Hepatic stellate cell (primary cell): ENCODE measurements around the gene NOC2L.

Experiments
- DNase-seq: peaks from one replicate; pipeline ENCODE4 v3.0.0; 2011; ENCODE audit warnings: low spot score

The NOC2L gene

DNA sequence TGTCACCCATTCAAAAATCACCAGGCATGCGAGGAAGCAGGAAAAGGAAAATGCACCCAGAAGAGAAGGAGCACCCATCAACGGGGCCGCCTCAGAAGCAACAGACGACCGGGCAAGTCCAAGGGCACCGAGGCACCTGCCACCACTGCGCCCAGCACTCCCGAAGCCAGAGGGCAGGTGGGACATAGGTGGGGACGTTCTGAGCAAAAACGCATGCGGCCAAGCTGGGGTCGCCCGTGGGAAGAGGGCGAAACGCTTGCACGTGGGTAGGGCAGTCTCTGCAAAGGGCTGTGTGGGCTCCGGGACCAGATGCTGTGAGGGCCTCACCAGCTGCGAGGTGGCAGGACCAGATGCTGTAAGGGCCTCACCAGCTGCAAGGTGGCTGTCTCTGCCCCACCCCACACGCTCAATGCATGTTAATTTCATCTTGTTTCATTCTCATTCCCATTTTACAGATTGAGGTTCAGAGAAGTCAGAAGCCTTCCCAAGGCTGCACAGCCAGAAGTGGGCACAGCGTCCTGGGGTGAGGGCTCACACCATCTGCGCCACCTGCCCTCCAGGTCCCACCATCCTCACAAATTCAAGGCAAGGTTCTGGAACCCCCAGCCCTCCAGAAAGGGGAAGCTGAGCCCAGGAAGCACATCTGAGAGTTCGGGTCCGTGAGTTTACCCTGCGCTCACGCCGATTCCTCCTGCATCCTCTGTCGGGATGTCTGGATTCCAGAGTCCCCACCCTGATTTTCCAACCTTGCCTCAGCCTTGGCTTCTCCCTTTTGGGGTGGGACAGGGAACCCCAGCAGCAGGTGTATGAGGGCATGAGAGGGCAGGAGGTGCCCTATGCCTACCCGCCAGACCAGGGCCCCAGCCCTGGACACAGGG, 43.5 kb downstream of the NOC2L start:
- DNase-seq, result no peak

DNA sequence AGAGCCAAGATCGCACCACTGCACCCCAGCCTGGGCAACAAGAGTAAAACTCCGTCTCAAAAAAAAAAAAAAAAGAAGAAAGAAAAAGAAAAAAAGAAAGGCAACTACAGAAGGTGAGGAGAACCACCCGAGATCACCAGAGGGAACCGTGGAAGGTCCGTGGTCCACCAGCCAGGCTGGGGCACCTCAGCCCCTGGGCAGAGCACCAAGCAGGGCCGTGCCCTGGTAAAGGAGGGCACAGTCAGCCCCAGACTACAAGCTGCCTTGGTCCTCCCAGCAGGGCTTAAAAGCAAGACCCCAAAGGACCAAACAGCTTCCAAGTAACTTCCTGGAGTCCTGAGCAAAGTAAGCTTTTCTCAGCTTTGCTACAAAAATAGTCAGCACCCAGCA, 44.2 kb downstream of the NOC2L start:
- no peak for DNase-seq

DNA sequence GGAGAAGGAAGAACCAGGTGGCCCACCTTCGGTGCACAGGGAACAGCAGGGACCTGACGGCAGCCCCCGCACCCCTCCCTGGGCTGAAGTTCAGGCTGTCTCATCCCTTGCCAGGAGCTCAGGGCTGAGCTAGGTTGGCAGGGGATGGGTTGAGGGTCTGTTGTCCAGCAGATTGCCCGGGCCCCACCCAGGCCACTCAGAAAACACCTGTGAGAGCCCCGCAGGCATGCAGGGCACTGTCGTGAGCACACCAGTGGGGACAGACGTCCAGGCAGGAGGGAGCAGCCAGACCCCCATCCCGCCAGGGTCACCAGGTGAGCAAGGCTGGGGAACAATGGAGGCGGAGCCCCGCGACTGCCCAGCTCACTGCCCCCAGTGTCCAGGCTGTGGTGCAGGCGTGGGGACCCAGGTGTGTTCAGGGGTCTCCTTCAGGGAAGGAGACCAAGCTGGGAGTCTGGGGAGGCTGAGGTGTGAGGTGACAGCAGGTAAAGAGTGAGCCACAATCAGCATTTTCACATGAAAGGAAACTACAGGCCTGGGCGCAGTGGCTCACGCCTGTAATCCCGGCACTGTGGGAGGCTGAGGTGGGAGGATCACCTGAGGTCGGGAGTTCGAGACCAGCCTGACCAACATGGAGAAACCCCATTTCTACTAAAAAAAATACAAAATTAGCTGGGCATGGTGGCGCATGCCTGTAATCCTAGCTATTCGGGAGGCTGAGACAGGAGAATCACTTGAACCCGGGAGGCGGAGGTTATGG, 44.7 kb downstream of the NOC2L start:
- DNase-seq, result no peak

DNA sequence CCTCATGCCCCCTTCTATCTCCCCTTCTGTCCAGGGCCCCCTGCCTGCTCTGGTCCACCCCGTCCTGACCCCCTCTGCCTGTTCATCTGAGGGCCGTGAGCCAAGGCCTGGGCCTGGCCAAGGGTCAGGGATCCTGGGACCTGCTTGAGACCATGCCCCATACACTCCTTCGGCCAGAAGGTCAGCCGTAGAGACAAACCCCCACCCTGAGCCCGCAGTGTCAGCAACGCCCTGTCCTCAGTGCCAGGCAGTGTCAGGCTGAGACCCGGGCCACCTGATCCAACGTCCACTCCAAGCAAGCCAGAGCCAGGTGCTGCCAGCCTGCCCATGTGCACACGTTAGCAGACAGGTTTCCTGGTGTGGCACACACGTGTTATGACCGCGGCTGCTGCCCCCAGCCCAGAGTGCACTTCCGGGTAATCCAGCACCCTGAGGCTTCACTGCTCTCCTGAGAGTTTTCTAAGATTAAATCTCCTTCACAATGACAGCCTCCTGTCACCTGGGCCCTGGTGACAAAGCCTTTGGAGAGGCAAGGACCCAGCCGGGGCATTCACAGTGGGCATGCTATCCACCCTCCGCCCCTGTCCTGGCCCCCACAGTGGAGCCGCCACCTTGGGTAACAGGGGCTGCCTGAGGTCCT, 45.4 kb downstream of the NOC2L start:
- DNase-seq, result no peak

DNA sequence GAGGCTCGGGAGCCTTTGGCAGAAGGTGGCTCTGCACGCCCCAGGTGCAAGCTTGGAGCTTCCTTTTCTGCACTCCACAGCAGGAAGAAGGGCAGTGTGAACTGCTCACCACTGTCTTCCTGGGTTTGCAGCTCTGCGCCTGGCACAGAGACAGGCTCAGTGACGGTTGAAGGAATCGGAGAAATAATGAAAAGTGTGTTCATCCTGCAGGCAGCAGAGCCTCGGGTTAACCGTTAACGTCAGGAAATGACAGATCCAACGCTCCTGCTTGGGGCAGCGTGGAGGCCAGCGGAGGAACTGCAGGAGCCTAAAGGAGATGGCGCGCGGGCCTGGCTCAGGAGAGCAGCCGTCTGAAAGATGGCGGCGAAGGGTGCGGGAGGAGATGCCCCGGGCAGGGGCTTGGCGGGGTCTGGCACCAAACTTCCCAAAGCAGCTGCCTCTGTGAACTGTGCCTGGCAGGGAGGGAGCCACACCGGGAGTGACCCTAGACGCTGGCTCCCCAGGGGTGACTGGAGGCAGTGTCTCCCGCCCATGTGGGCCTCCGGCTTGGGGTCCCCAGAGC, 46.2 kb downstream of the NOC2L start:
- DNase-seq, result no peak

DNA sequence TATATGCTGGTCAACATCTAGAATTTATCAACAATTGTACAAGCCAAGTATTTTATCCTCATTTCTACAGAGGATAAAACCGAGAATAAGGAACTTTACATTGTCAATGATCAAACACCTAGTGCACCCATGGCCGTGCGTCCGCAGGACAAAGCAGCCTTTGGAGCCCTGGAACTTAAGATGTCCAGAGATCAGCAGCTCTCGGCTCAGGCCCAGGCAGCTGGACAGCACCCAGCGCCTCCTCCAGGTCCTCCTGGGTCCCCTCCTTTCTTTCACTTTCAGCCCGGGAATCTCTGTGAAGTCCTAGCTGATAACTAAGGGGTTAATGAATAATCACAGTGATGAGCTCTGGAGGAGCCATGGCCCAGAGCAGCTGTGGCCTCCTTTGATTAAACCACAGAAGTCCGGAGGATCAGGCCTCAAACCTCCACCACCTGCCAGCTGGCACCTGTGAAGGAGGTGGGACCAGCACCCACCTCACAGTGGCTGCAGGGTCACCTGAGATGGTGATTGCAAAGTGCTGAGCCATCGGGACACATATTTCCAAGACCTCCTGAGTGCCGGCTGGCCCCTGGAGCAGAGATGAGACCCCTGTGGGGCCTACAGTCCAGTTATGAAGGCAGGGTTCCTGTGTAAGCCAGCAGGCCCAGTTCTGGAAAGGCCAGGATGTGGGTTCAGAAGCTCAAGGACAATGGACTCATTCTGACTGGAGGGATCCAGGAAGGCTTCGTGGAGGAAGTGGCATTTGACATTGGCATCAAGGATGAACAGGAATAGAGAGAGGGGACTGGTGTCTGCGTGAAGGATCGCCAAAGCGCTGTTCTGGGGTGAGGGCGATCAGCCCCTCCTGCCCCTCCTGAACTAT, 46.9 kb downstream of the NOC2L start:
- no peak for DNase-seq

DNA sequence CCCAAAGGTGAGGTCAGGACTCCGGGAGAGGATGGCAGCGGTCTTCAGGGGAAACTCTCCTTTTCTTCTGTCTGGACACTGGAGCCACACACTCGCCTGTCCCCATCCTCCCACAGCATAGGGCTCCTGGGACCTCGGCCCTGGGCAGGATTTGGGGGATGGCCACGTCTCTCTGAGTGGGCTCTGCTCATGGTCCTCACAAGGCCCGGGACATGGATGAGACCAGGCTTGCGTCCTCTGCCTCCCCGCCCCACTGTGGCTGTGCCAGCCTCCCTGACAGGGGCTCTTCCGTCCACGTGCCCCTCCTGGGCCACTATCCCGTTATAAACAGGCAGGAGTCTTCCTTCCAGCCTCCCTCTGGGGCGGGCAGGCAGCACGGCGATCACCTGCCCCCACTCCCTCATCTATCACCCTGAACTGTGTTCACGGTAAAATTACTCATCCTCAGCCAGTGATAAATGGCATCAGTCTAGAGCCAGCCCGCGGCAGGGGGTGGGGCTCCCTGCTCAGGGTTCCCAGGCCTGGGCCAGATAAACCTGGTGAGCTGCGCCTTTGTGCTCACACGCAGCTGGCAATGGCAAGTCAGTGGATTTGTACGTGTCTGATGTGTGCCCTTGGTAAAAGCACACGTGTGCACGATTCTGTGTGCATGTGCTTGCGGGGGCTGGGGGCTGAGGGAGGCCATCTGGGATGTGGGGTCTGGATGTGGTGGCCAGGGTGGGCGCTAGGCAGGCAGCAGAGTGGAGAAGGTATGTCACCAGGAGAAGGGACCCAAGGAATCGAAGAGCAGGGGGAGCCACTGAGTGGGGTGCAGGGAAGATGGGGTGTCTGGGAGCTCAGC, 48.0 kb downstream of the NOC2L start:
- DNase-seq, result no peak

GRCh38 chr1:910311-910880, 48.7 kb downstream of the NOC2L start:
- DNase-seq, result no peak

- DNase-seq, result no peak
Observed at GRCh38 chr1:909861-910310, 49.2 kb downstream of the NOC2L start.

GRCh38 chr1:908661-909060, 50.4 kb downstream of the NOC2L start:
- no peak for DNase-seq

GRCh38 chr1:907611-908451, 51.2 kb downstream of the NOC2L start:
- no peak for DNase-seq

GRCh38 chr1:906600-907420, 52.2 kb downstream of the NOC2L start:
- DNase-seq, result peak; percentile 77

DNA sequence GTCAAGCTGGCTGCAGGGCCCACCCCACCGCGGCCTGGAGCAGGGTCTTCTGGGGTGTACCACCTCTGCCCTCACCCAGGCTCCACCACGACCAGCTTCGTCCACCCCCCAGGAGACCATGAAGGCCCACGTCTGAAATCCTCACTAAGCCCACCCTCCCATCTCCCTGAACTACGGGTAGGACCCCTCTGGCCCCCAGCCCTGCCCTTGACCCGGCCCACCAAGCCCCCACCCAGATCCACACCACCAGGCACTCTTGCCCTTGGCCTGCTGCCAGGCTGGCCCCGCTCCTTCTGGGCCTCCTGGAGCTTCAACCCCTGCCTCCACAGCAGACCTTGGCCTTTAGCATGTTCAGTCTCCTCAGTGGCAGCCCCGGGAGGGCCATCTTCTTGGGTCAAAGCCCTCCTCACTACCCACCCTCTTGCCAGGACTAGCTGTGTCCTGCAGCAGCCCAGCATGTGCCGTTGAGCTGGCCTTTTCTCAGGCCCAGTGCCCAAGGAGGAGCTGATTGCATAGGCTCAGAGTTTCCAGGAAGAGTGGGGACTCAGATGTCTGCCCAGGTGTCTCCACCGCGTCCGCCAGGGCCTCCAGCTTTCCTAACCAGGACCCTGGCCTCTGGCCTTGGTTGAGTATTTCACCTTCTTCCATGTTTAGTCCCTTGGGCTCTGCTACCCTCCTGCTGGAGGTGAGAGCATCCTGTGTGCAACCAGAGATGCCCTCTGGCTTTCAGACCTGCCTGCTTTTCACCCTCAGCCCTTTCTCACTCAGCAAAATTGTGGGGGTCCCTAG, 53.1 kb downstream of the NOC2L start:
- peak; percentile 26 for DNase-seq

DNA sequence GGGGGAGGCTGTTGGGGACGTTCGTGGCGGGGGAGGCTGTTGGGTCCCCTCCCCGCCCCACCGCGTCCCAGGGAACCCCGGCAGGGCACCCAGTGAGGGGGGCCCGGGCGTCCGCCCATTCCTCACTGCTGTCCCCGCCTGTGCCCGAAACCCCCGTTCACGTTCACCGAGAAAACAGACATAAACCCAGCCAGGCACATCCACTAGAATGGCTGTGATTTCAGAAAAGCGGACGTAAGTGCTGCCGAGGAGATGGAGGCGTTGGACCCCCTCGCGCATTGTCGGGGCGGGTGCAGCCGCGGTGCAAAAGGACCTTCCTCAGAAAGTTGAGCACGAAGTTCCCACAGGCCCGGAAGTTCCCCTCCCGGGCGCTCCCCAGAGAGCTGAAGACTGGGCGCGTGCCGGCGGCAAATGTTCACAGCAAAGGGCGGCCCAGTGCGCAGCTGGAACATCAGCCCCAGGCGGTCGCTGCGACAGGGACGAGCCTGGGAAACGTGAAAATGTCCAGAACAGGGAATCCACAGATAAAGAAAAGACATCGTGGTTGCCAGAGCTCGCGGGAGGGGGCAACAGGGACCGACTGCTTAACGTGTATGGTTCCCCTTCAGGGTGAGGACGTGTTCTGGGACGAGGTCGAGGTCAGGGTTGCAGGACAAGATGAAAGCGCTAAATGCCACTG, 53.8 kb downstream of the NOC2L start:
- DNase-seq, result peak; percentile 31

DNA sequence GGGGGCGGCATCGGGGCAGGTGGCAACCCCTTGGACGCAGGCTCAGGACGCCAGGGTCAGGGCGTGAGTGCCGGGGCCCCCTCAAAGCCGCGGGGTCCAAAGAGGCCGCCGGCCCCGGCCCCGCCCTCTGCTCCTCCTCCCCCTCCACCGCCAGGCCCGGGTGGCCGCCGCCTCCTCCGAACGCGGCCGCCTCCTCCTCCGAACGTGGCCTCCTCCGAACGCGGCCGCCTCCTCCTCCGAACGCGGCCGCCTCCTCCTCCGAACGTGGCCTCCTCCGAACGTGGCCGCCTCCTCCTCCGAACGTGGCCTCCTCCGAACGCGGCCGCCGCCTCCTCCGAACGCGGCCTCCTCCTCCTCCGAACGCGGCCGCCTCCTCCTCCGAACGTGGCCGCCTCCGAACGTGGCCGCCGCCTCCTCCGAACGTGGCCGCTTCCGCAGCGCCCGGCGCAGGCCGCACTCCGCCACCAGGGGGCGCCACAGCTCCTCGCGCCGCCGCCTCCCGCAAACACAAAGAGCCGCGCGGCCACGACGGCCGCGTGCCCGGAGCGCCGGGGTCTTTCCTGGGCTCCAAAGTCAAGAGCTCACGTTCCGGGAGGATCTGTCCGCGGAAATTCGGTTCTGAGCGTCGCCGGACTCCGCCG, 54.6 kb downstream of the NOC2L start:
- peak; percentile 84 for DNase-seq

GRCh38 chr1:903721-904271, 55.3 kb downstream of the NOC2L start:
- DNase-seq, result peak; percentile 6
